ENCODE measurements around the gene NTM.

GRCh38 chr11:132060567-132060966, 690.2 kb downstream of the NTM start:
- TF ChIP-seq POLR2AphosphoS5 (IDR thresholded peaks at IDR 0.05; ENCODE audit: borderline replicate concordance, low read depth, low read length) (no peak), EZH2 (IDR thresholded peaks at IDR 0.05) (no peak), FOXP2 (optimal IDR thresholded peaks at IDR 0.05; ENCODE audit: control extremely low read depth, extremely low read length, insufficient read depth) (no peak)
